D721Med (cell line): Measurements from ENCODE around the gene GTF2E1.

Experiments used
- DNase-seq: peaks from one replicate; pipeline ENCODE4 v3.0.0; 2011; ENCODE audit warnings: low spot score; ENCODE audit not compliant: insufficient read length
- FAIRE-seq: peaks from 2 replicates; lab custom pipeline; 2011; peaks lifted over from hg19 to GRCh38; lab: Jason Lieb, UNC
- TF ChIP-seq, protein P1 (sequence below): IDR thresholded peaks from 2 replicates; pipeline ENCODE4 v1.5.1; 2012; ENCODE audit warnings: mild to moderate bottlenecking, control low read depth; ENCODE audit not compliant: insufficient read depth; ENCODE audit errors: missing control alignments

GTF2E1 gene

DNA sequence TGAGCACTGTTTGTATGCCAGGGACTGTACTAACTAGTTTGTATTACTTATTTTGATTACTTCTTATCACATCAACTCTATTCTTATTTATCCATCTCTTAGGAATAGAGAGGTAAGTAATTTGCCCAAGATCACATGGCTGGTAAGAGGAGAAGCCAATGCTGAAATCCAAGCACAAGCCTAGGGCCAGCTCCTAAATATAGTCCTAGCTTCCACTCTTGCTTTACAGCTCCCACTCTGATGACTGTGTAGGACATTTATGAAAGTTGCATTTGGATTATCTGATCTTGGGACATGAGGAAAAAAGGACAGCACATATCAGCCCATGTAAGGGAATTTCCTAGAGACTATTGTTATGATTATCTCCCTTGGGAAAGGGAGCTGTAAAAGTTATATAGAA lies 58.1 kb downstream of the GTF2E1 start:
- DNase-seq, result no peak
- TF ChIP-seq, protein P1, sequence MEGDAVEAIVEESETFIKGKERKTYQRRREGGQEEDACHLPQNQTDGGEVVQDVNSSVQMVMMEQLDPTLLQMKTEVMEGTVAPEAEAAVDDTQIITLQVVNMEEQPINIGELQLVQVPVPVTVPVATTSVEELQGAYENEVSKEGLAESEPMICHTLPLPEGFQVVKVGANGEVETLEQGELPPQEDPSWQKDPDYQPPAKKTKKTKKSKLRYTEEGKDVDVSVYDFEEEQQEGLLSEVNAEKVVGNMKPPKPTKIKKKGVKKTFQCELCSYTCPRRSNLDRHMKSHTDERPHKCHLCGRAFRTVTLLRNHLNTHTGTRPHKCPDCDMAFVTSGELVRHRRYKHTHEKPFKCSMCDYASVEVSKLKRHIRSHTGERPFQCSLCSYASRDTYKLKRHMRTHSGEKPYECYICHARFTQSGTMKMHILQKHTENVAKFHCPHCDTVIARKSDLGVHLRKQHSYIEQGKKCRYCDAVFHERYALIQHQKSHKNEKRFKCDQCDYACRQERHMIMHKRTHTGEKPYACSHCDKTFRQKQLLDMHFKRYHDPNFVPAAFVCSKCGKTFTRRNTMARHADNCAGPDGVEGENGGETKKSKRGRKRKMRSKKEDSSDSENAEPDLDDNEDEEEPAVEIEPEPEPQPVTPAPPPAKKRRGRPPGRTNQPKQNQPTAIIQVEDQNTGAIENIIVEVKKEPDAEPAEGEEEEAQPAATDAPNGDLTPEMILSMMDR, result no peak
- no peak for FAIRE-seq

DNA sequence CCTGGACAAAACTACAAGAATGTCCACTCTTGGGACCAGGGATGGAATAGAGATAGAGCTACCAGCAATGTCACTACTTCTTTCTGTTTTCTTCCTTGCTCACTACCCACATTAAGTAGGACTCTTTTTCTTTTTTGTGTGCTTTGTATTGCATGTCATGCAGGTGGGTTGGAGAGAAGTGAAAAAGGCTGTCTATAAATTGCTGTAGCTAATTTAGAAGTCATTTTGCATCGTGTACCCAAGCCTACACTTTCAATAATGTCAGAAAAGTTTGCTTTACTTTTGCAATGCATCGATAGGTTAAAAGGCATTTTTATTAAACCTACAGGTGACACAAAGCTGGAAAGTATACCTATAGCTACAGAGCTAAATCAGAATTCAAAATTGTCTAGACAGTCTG lies 58.9 kb downstream of the GTF2E1 start:
- no peak for FAIRE-seq

DNA sequence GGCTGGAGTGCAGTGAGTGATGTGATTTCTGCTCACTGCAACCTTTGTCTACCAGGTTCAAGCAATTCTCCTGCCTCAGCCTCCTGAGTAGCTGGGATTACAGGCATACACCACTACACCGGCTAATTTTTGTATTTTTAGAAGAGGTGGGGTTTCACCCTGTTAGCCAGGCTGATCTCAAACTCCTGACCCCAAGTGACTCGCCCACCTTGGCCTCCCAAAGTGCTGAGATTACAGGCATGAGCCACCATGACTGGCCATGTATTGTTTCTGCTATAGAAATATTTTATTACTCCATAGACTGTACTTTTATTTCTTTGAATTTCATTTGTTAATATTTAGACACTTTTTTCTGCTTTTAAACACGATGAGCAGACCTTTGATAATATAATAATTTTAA lies 60.4 kb downstream of the GTF2E1 start:
- DNase-seq (no peak), FAIRE-seq (no peak)
- TF ChIP-seq, protein P1, result no peak

More for the DNA sequence above, 58.9 kb downstream of the GTF2E1 start:
- TF ChIP-seq, protein P1, result no peak
- DNase-seq, result no peak

DNA sequence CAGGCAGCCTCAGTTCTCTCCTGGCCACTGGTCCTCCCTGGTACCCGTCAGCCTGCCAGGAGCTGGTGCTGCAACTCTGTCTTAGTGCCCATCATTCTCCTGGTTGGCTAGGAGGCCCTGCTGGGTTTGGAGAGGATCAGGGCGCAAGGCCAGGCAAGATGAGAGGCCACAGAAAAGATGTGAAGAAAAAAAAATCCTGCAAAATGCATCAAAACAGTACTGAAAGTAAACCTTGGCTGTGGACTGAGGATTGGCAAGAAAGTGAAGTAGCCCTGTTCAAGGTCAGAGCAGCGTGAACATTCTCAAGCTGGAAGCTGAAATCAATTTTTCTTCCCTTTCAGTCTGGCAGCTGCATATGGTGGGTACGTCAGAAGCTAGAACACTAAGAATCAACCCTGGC lies 74.2 kb downstream of the GTF2E1 start:
- DNase-seq (no peak), FAIRE-seq (no peak)
- TF ChIP-seq, protein P1, result no peak

DNA sequence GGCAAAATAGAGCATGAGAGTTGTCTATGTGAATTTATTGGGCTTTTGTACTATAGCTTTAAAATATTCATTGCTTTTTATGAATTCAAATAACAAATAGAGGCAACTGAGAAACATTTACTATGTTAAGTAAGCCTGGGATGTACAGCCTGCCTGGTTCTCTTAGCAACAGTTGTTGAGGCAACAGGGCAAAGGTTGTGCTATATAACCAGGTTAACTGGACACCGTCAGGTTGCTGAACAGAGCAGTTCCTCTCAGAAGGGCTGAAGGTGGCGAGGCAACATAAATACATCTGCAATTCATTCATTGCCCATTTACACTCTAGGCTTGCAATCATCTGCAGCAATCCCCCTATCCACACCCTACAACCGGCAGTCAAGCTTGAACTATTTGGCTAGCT lies 78.2 kb downstream of the GTF2E1 start:
- FAIRE-seq, result no peak
- DNase-seq, result no peak
- TF ChIP-seq, protein P1, result no peak

DNA sequence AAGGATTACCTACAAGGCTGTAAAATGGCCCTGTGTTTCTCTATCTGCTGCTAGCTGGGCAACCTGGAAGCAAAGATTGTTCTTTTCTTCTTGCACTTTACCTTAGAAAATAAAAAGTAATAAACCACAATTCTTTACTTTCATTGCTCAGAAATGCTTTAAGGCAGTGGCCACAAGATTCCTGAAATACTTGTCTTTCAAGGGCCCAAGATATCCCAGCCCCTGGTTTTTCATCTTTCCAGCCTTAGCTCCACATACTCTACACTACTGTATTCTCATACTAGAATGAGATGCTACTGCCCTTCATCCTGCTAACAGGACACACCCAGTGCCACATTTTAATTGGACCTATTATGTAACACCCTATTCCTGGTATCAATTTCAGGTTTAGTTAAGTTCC lies 78.9 kb downstream of the GTF2E1 start:
- TF ChIP-seq, protein P1, result no peak
- FAIRE-seq (no peak), DNase-seq (no peak)

DNA sequence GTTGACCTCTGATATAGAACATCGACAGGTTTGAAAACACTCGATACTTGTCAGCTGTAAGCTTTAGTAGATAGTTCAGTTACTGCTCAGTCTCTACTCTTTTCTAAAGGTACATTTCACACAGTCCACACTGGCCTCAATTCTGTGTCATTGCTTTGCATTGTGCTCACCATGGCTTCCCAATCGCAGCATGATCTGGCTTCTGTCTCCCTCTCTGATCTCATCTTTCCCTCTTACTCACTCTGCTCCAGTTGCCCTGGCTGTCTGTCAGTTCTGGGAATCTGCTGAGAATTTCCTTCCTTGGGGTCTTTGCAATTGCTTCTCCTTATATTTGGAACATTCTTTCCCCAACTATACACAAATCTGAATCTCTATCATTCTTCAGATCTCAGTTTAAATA lies 80.6 kb downstream of the GTF2E1 start:
- no peak for DNase-seq
- FAIRE-seq, result no peak
- TF ChIP-seq, protein P1, result no peak
